Endothelial cell of umbilical vein (primary cell): ENCODE measurements around the gene RNF112. TPM values are rescaled to one million over a fixed set of nuclear protein-coding genes. Genes with fewer than 3 reads are reported as not detected.

ENCODE experiments used
- Bru-seq: library from RNA; stranded (reverse); fragments of 400-500 nt; gene quantifications from one replicate; lab custom pipeline; 2021; lab: Mats Ljungman, UMichigan
- BruChase-seq, 2 experiments: library from RNA; stranded (reverse); fragments of 400-500 nt; gene quantifications; one replicate each; lab custom pipeline; 2021; lab: Mats Ljungman, UMichigan
- BruUV-seq: library from RNA; stranded (reverse); fragments of 400-500 nt; replicated peaks from 2 replicates; lab custom pipeline; 2021; lab: Mats Ljungman, UMichigan
- CTCF ChIA-PET: fragments of 300-600, 350-600 bp; sonication (Branson Sonifier 250); formaldehyde crosslinking; loops from one replicate; lab custom pipeline; 2021; ENCODE audit warnings: antibody characterized with exemption, inconsistent platforms; lab: Charles Lee
- POLR2A ChIA-PET: fragments of 300-600, 350-600 bp; sonication (Branson Sonifier 250); formaldehyde crosslinking; loops from one replicate; lab custom pipeline; 2021; ENCODE audit warnings: antibody characterized with exemption, inconsistent platforms; lab: Charles Lee
- DNase-seq: peaks from one replicate; pipeline ENCODE4 v3.0.0-alpha.2; 2011; ENCODE audit warnings: low read depth, low spot score
- FAIRE-seq: peaks from 2 replicates; lab custom pipeline; 2011; peaks lifted over from hg19 to GRCh38; lab: Jason Lieb, UNC
- H2AFZ ChIP-seq: 2 replicates; pipeline ENCODE4 v1.6.0; 2012; ENCODE audit warnings: low read depth, low read length, control low read depth, inconsistent platforms
- H3K27ac ChIP-seq: 2 replicates; pipeline ENCODE4 v1.5.1; 2011; ENCODE audit warnings: low read depth, mild to moderate bottlenecking, control low read depth, low read length, moderate library complexity; ENCODE audit not compliant: insufficient read depth
- H3K27me3 ChIP-seq, 2 experiments: 2 replicates each; pipeline versions ENCODE4 v1.6.0 to v1.6.1; 2011; ENCODE audit warnings: low read length in 2 of 2, mixed read lengths in 1 of 2; ENCODE audit not compliant: control insufficient read depth in 2 of 2, insufficient read depth in 2 of 2
- H3K36me3 ChIP-seq, 2 experiments: 2 replicates in 1 of 2; 3 replicates in 1 of 2; pipeline ENCODE4 v1.5.1; 2011; ENCODE audit warnings: low read length in 2 of 2, mild to moderate bottlenecking in 1 of 2, moderate library complexity in 1 of 2; ENCODE audit not compliant: control insufficient read depth in 2 of 2, insufficient read depth in 2 of 2; ENCODE audit errors: extremely low read depth in 1 of 2
- H3K4me1 ChIP-seq: 3 replicates; pipeline ENCODE4 v1.5.1; 2011; ENCODE audit warnings: mild to moderate bottlenecking, low read length; ENCODE audit not compliant: control insufficient read depth, insufficient read depth; ENCODE audit errors: extremely low read depth
- H3K4me2 ChIP-seq: 2 replicates; pipeline ENCODE4 v1.6.1; 2011; ENCODE audit warnings: low read length, control low read depth, mixed read lengths; ENCODE audit not compliant: insufficient read depth
- H3K4me3 ChIP-seq, 3 experiments: fragments of 200-600 bp in 1 of 3; sonication (generic), shearing (Covaris generic) in 1 of 3; replicated peaks in 1 of 3; 2 replicates each; pipeline ENCODE4 v1.5.1; 2011 to 2016; ENCODE audit warnings: control low read depth in 3 of 3, low read length in 3 of 3, mild to moderate bottlenecking in 2 of 3, inconsistent platforms in 1 of 3, low read depth in 1 of 3, moderate library complexity in 1 of 3; ENCODE audit not compliant: insufficient read depth in 1 of 3
- H3K79me2 ChIP-seq: 2 replicates; pipeline ENCODE4 v1.6.0; 2012; ENCODE audit warnings: low read length, inconsistent platforms; ENCODE audit not compliant: control insufficient read depth, insufficient read depth
- H3K9ac ChIP-seq: replicated peaks from 2 replicates; pipeline ENCODE3; 2011; ENCODE audit warnings: low read length, control low read depth; ENCODE audit not compliant: insufficient read depth; ENCODE audit errors: extremely low read depth
- H3K9me1 ChIP-seq: replicated peaks from 3 replicates; pipeline ENCODE4 v1.6.0; 2011; ENCODE audit warnings: mild to moderate bottlenecking, low read length; ENCODE audit not compliant: control insufficient read depth, insufficient read depth; ENCODE audit errors: extremely low read depth
- H3K9me3 ChIP-seq: replicated peaks from 2 replicates; pipeline ENCODE4 v1.5.1; 2012; ENCODE audit warnings: low read length, inconsistent platforms; ENCODE audit not compliant: control insufficient read depth, insufficient read depth
- H4K20me1 ChIP-seq: replicated peaks from 2 replicates; pipeline ENCODE3; 2011; ENCODE audit warnings: mild to moderate bottlenecking, low read length; ENCODE audit not compliant: control insufficient read depth, insufficient read depth; ENCODE audit errors: extremely low read depth
- GATA2 ChIP-seq: IDR thresholded peaks from 2 replicates; pipeline ENCODE4 v1.7.0; 2011; ENCODE audit warnings: low read depth, mild to moderate bottlenecking, moderate library complexity, mixed read lengths, low read length; ENCODE audit not compliant: insufficient read length, insufficient read depth
- JUN ChIP-seq: IDR thresholded peaks from 2 replicates; pipeline ENCODE4 v1.6.1; 2011; ENCODE audit warnings: borderline replicate concordance, low read depth; ENCODE audit not compliant: insufficient read length, insufficient read depth
- POLR2A ChIP-seq: IDR thresholded peaks from 2 replicates; pipeline ENCODE4 v1.6.1; 2012; ENCODE audit warnings: low read depth, mild to moderate bottlenecking, control low read depth, low read length
- dilution Hi-C: fragments of 300-500 bp; cut with MboI; formaldehyde crosslinking; loops from one replicate; pipeline ENCODE4 v1.15.0; 2019; ENCODE audit warnings: low sequenced_read_pairs; ENCODE audit not compliant: extremely low pct_ligation_motif_present
- intact Hi-C: fragments of 100-400 bp; cut with micrococcal nuclease; formaldehyde crosslinking; loops from one replicate; pipeline ENCODE4 v1.10.0; 2022
- long read RNA-seq: library from polyadenylated mRNA; stranded (forward); transcript quantifications from one replicate; pipeline ENCODE4 v2.0.0, GENCODE V29; 2021
- polyA minus RNA-seq, 3 experiments: library from RNA; depleted of rRNA, polyadenylated mRNA; stranded (reverse); fragments of >200 nt; gene quantifications; 1 replicate in 1 of 3; 2 replicates in 2 of 3; pipeline ENCODE4 v1.2.3, GENCODE V29; 2011
- polyA plus RNA-seq, 4 experiments: library from polyadenylated mRNA; depleted of rRNA in 3 of 4; stranded (reverse) in 3 of 4; unstranded in 1 of 4; fragments of >200 nt; gene quantifications; 2 replicates each; pipeline versions ENCODE4 v1.2.1 to v1.2.3, GENCODE V29; 2011 to 2012; ENCODE audit warnings: missing spikeins in 1 of 4
- total RNA-seq: library from RNA; stranded (reverse); gene quantifications from 2 replicates; pipeline ENCODE4 v1.2.3, GENCODE V29; 2021
- TF ChIP-seq, protein P1 (sequence below), 2 donors: IDR thresholded peaks; 1 replicate in 1 of 2; 2 replicates in 1 of 2; pipeline ENCODE4 v1.5.1; 2011; ENCODE audit warnings: low read length in 2 of 2, mild to moderate bottlenecking in 2 of 2, moderate library complexity in 2 of 2, control low read depth in 1 of 2, inconsistent platforms in 1 of 2, low read depth in 1 of 2; ENCODE audit not compliant: insufficient read depth in 1 of 2; ENCODE audit errors: extremely low read depth in 1 of 2
- TF ChIP-seq, protein P2 (sequence below): IDR thresholded peaks from 2 replicates; pipeline ENCODE4 v1.6.1; 2011; ENCODE audit not compliant: insufficient read depth, insufficient read length

The RNF112 gene, protein sequence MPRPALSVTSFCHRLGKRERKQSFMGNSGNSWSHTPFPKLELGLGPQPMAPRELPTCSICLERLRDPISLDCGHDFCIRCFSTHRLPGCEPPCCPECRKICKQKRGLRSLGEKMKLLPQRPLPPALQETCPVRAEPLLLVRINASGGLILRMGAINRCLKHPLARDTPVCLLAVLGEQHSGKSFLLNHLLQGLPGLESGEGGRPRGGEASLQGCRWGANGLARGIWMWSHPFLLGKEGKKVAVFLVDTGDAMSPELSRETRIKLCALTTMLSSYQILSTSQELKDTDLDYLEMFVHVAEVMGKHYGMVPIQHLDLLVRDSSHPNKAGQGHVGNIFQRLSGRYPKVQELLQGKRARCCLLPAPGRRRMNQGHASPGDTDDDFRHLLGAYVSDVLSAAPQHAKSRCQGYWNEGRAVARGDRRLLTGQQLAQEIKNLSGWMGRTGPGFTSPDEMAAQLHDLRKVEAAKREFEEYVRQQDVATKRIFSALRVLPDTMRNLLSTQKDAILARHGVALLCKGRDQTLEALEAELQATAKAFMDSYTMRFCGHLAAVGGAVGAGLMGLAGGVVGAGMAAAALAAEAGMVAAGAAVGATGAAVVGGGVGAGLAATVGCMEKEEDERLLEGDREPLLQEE
- total RNA-seq, result 0.11 TPM in 1 of 2 replicates, not detected in the other
- polyA plus RNA-seq, result 0.05 and 0.06 TPM in 2 replicates
- polyA plus RNA-seq (2011; cell fraction: cytosol; rRNA removed), result 0.03 TPM in 2 replicates
- polyA plus RNA-seq (2011; cell fraction: nucleus; rRNA removed), result 0.28 and 1.1 TPM in 2 replicates
- polyA plus RNA-seq (2012), result 0.11 and 0.12 TPM in 2 replicates
- polyA minus RNA-seq, result not detected in 2 replicates
- not detected for polyA minus RNA-seq (2011; cell fraction: cytosol; rRNA and poly(A)+ RNA removed)
- polyA minus RNA-seq (2011; cell fraction: nucleus; rRNA and poly(A)+ RNA removed), result not detected in 2 replicates
- not detected for Bru-seq, nascent RNA
- BruChase-seq, experiment 1, labeled RNA remaining after a 6-hour chase, result percentile 34 among the genes with signal in this experiment
- percentile 20 among the genes with signal in this experiment for BruChase-seq, experiment 2, labeled RNA remaining after a 2-hour chase
- long read RNA-seq, result 0 reads

DNA sequence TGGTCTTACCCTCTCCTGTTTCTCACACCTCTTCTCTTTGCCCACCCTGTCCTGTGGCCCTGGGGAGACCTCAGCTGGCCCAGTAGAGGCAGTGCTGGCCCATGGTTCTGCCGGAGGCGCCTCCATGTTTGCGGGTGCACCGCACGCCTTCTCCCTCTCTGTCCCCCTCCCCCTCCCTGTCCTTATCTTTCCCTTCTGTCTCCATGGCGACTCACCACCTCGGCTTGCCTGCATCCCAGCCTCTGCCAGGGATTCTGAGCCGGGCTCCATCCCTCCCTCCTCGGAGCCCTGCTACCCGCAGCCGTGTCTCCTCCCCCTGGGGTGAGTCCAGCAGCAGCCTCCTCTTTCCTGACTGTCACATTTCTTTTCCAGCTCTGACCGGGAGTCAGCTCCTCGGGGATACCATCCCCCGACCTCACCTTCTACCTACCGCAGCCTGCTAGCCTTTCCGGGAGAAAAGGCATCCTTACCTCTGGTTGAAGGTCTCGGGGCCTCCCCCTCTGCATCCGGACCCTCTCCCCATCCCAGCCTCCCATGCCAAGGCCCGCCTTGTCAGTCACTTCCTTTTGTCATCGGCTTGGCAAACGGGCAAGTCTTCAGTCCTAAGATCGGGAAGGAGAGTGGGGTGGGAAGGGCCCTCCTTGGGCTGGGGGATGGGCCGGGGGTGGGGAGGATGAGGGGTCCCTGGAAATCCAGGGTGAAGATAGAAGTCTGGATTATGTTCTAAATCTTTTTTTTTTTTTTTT, at the start of gene RNF112:
RNF112 (plus strand) TSS at position 358 of the 746 bp plus-strand sequence; CDS start at position 535, 177 bp downstream.
- H3K4me2 ChIP-seq, result no peak within 1 kb of the TSS
- no peak within 1 kb of the TSS for H3K9ac ChIP-seq
- H3K9me1 ChIP-seq, result no peaks in the 10 kb centered on the region
- peaks cover 4 to 7% of the 10 kb centered on the region in 2 experiments for H3K27me3 ChIP-seq
- no peak within 1 kb of the TSS for H3K27ac ChIP-seq
- no peak within 1 kb of the TSS for H3K4me3 ChIP-seq
- no peaks in the 10 kb centered on the region for H3K9me3 ChIP-seq
- ChIA-PET CTCF (interaction anchor here (1.1 kb wide), 1 partner anchor 48 kb away, joined by 4 read pairs; no protein-coding TSS in a partner anchor), POLR2A (no interaction called here)
- no peaks in the 10 kb centered on the region for H3K36me3 ChIP-seq
- dilution Hi-C loops (no loop called here), intact Hi-C loops (no loop called here)
- no peak for FAIRE-seq
- H2AFZ ChIP-seq, result peak within 1 kb of the TSS; percentile 24
- TF ChIP-seq, protein P1, sequence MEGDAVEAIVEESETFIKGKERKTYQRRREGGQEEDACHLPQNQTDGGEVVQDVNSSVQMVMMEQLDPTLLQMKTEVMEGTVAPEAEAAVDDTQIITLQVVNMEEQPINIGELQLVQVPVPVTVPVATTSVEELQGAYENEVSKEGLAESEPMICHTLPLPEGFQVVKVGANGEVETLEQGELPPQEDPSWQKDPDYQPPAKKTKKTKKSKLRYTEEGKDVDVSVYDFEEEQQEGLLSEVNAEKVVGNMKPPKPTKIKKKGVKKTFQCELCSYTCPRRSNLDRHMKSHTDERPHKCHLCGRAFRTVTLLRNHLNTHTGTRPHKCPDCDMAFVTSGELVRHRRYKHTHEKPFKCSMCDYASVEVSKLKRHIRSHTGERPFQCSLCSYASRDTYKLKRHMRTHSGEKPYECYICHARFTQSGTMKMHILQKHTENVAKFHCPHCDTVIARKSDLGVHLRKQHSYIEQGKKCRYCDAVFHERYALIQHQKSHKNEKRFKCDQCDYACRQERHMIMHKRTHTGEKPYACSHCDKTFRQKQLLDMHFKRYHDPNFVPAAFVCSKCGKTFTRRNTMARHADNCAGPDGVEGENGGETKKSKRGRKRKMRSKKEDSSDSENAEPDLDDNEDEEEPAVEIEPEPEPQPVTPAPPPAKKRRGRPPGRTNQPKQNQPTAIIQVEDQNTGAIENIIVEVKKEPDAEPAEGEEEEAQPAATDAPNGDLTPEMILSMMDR (IDR thresholded peaks at IDR 0.05; ENCODE audit: extremely low read depth in 1 of 2, insufficient read depth in 1 of 2, low read depth in 1 of 2, low read length in 2 of 2), result no peak
- no peak for TF ChIP-seq GATA2
- no peak for TF ChIP-seq POLR2A
- no peak for TF ChIP-seq JUN
- TF ChIP-seq, protein P2, sequence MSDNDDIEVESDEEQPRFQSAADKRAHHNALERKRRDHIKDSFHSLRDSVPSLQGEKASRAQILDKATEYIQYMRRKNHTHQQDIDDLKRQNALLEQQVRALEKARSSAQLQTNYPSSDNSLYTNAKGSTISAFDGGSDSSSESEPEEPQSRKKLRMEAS, result no peak
- no TSS peak for BruUV-seq
- H3K4me1 ChIP-seq, result no peaks in the 10 kb centered on the region
- H4K20me1 ChIP-seq, result no peaks in the 10 kb centered on the region
- H3K79me2 ChIP-seq, result no peaks in the 10 kb centered on the region
- DNase-seq, result no peak
